CD4-positive, alpha-beta T cell treated with Interleukin-15 for 4 hours (primary cell): ENCODE data around the gene PIGC.
A peak's percentile ranks its signal among the peaks of the same experiment; 100 is the strongest.

Source experiments
- DNase-seq: peaks from one replicate; pipeline ENCODE4 v3.0.0-alpha.2; 2020; ENCODE audit warnings: low spot score

Gene PIGC

DNA sequence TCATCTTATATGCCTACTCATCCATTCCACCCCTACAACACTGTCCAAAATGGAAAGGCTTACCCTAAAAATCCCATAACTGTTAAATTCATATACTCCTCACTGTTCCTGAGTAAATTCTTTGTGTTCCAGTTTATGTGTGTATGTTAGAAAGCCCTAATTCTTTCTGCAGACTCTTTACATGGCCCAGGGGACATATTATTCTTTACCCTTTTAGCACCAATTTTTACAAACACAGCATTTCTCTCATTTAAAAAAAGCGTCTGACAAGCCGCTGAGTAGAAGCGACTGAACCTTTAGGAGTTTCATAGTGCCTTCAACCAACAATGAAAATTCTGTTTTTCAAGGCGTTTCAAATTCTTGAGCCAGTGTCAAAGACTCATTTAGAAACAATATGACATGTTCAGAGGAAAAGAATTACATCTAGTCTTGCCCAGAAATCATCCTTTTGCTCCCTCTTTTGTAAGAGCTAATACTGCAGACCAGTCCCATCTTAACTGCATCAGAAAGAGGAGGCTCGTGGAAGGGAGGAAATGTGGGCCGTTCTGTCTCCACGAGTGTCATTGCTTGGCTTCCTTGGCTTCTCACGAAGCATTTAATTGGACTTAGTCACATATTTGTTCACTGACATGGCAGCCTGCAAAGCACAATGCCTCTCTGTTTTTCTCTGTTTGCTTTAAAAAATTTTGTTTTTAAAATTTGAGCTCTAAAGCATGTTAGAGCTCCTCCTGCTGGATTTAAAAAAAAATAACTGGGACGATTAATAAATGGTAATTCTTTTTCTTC, 44.7 kb downstream of the PIGC start:
- DNase-seq: peak; percentile 64

- DNase-seq: no peak
Measured at GRCh38 chr1:172398193-172398592, 45.7 kb downstream of the PIGC start.

GRCh38 chr1:172397633-172398032, 46.2 kb downstream of the PIGC start:
- no peak for DNase-seq

DNA sequence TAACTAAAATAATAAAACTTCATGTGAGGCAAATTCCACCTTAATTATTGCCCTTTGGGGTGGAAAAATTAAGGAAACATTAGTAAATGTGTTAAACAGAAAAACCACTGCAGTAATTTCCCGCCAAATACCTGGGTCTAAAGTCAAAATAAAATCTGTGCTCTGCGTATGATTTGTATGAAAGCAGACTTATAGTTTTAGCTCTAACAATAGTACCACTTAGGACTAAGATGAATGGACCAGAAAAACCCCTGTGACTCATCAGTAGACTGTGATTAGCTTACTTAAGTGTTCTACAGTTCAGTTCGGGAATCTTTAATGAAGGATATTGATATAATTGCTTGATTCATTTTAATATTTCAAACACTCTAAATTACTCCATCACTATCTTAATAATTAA, 46.6 kb downstream of the PIGC start:
- no peak for DNase-seq

DNA sequence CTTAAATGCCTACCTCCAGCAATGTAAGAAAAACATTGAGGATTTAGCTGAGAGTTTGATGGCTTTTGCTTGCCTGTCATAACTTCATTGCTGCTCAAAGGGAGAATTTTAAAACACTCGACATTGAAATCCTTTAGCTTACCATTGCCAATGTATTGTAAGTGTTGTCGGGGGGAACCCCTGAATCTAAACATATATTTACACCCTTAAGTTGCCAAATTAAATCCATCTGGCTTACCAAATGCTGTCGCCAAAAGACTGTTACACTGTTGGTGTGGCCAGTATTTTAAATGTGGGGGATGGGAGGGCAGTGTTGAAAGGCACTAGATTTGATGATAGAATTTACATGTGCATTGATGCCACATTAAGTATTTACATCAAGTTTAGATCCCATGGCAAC, 48.3 kb downstream of the PIGC start:
- DNase-seq: no peak

DNA sequence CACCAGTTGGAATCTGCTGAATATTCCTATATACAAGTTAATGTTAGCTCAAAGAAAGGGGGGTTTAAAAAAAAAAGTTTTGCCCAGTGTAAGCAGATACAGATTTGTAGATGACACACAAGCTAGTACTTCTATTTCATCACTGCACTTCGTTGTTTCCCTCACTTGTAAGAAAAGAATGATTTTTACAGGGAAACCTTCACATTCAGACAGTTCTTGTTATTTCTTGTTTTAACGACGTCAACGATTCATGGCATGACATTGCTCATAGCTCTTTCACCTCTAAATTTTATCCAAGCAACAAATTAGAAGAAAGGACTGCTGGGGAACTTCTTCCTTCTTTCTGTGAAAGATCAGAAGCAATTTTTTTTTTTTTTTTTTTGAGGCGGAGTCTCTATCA, 49.1 kb downstream of the PIGC start:
- peak; percentile 54 for DNase-seq

GRCh38 chr1:172394141-172394751, 49.6 kb downstream of the PIGC start:
- peak; percentile 81 for DNase-seq

GRCh38 chr1:172393354-172393753, 50.5 kb downstream of the PIGC start:
- no peak for DNase-seq

- no peak for DNase-seq
Measured at GRCh38 chr1:172391976-172392375, 51.9 kb downstream of the PIGC start.
